Thyroid gland (tissue), 4 donors: ENCODE measurements around the gene CAMKMT.

Experiments
- CTCF ChIP-seq, 6 experiments: fragments of 200-600 bp in 3 of 6; fragments of 450-650 bp in 3 of 6; sonication (generic) in 3 of 6; IDR thresholded peaks; one replicate each; pipeline ENCODE4 v1.5.1; 2016 to 2019; ENCODE audit warnings: antibody characterized with exemption in 6 of 6, mild to moderate bottlenecking in 2 of 6, inconsistent platforms in 1 of 6, moderate library complexity in 1 of 6
- POLR2A ChIP-seq, 2 donors: fragments of 450-650 bp; IDR thresholded peaks; one replicate each; pipeline ENCODE4 v1.6.1; 2017; ENCODE audit warnings: antibody characterized with exemption in 2 of 2, mild to moderate bottlenecking in 2 of 2, moderate library complexity in 1 of 2

DNA sequence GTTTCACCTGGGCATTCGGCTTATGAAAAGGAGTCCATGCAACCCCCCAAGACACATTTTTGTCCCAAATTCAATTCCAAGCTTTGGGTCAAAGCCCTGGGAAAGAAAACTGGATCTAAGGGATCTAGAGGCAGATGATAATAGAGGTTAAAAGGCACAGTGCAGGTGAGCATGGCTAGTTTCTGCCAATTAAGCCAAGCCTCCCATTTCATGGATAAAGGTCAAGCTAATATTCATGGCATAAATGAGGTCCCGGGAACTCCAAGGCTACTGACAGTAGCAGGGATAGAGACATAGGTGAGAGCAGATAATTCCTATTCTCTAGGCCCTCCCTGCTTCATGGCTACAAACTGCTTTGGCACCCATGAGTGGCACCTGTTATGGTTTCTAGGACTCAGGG, 83.1 kb downstream of the CAMKMT start:
- TF ChIP-seq CTCF (IDR thresholded peaks at IDR 0.05) = no peak
- TF ChIP-seq POLR2A (IDR thresholded peaks at IDR 0.05) = no peak
